Vagina (tissue), 2 donors: ENCODE data around the gene ADAMTS7. TPM values are rescaled to one million over a fixed set of nuclear protein-coding genes. Genes with fewer than 3 reads are reported as not detected.
A peak's percentile ranks its signal among the peaks of the same experiment; 100 is the strongest.
"Not testable (repeated sequence)": the region's sequence is repeated elsewhere in the genome, so short reads cannot be mapped to it uniquely, and the experiment has no call there.

Experiments
- DNase-seq, 2 donors: peaks; one replicate each; pipeline ENCODE4 v3.0.0-alpha.2; 2017; ENCODE audit errors: extremely low spot score in 2 of 2
- H3K27ac ChIP-seq: fragments of 200-600 bp; sonication (generic); one replicate; pipeline ENCODE4 v1.5.1; 2019
- H3K27me3 ChIP-seq: fragments of 200-600 bp; sonication (generic); one replicate; pipeline ENCODE4 v1.5.1; 2019
- H3K36me3 ChIP-seq, 2 donors: fragments of 200-600 bp; sonication (generic); one replicate each; pipeline ENCODE4 v1.5.1; 2017 to 2019
- H3K4me1 ChIP-seq: fragments of 200-600 bp; sonication (generic); one replicate; pipeline ENCODE4 v1.5.1; 2019
- H3K4me3 ChIP-seq, 2 donors: fragments of 200-600 bp; sonication (generic); 1 replicate in 1 of 2; 2 replicates in 1 of 2; pipeline ENCODE4 v1.5.1; 2016 to 2019
- H3K9me3 ChIP-seq: fragments of 200-600 bp; sonication (generic); one replicate; pipeline ENCODE4 v1.5.1; 2019
- POLR2A ChIP-seq, 2 donors: fragments of 450-650 bp; IDR thresholded peaks; one replicate each; pipeline ENCODE4 v1.6.1; 2017; ENCODE audit warnings: antibody characterized with exemption in 2 of 2, mild to moderate bottlenecking in 2 of 2, moderate library complexity in 2 of 2
- POLR2AphosphoS5 ChIP-seq, 2 donors: sonication (generic); formaldehyde crosslinking; IDR thresholded peaks; one replicate each; pipeline ENCODE4 v1.9.0; 2017; ENCODE audit warnings: antibody characterized with exemption in 2 of 2, mild to moderate bottlenecking in 2 of 2, low read depth in 1 of 2; ENCODE audit not compliant: insufficient read depth in 1 of 2
- intact Hi-C: fragments of 100-400 bp; cut with DNase I; formaldehyde crosslinking; loops from one replicate; pipeline ENCODE4 v1.15.1; 2023
- total RNA-seq: library from RNA; depleted of rRNA; stranded (reverse); fragments of >200 nt; gene quantifications from one replicate; pipeline ENCODE4 v1.2.3, GENCODE V29; 2016
- TF ChIP-seq, protein P1 (sequence below), 3 experiments: fragments of 450-650 bp in 2 of 3; fragments of 200-600 bp in 1 of 3; sonication (generic) in 1 of 3; IDR thresholded peaks; one replicate each; pipeline ENCODE4 v1.5.1; 2017 to 2019; ENCODE audit warnings: antibody characterized with exemption in 3 of 3, mild to moderate bottlenecking in 2 of 3, moderate library complexity in 2 of 3

Gene ADAMTS7
- total RNA-seq, 1 donor from 2014 or later = 2.5 TPM

DNA sequence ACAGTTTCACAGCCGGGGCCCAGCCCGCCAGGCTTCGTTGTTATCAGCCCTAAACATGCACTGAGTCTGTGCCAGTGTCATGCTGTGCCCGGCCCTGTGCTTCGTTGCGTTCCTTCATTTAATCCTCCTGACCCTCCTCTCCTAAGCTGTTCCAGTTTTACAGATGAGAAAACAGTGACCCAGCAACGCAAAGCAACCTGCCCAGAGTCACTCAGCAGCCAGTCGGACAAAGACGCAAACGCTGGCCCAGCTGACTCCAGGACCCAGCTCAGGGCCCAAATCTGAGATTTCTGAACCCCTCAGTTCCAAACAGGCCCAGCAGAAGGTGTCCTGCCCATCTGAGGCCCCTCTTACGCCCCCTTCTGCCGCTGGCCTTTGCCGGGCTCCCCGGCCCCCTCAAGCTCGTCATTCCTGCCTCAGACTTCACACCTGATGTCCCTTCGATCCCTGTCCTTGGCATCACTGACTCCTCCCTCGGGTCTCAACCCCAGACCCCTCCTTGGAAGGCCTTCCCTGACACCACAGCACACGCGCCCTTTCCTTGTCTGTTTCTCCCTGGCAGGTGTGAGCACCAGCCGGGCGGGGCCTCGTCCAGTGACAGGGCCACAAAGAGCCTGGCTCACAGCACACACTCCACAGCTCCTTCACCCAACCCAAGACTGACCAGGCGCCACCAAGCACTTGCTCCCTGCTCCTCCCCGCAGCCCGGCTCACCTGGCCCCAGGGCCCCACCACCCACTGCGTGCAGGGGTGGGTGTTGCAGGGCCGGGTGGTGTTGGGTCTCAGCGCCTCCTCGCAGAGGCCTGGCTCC is 48.1 kb downstream of the ADAMTS7 start:
- H3K36me3 ChIP-seq = no peaks in the 10 kb centered on the region
- H3K4me1 ChIP-seq = peaks cover 33% of the 10 kb centered on the region
- no peak overlapping the region for H3K27ac ChIP-seq
- H3K27me3 ChIP-seq = no peaks in the 10 kb centered on the region
- DNase-seq = no peak
- H3K4me3 ChIP-seq = no peak overlapping the region
- TF ChIP-seq POLR2AphosphoS5 (IDR thresholded peaks at IDR 0.05; ENCODE audit: insufficient read depth in 1 of 2, low read depth in 1 of 2) (no peak), POLR2A (IDR thresholded peaks at IDR 0.05) (no peak)
- TF ChIP-seq, protein P1, sequence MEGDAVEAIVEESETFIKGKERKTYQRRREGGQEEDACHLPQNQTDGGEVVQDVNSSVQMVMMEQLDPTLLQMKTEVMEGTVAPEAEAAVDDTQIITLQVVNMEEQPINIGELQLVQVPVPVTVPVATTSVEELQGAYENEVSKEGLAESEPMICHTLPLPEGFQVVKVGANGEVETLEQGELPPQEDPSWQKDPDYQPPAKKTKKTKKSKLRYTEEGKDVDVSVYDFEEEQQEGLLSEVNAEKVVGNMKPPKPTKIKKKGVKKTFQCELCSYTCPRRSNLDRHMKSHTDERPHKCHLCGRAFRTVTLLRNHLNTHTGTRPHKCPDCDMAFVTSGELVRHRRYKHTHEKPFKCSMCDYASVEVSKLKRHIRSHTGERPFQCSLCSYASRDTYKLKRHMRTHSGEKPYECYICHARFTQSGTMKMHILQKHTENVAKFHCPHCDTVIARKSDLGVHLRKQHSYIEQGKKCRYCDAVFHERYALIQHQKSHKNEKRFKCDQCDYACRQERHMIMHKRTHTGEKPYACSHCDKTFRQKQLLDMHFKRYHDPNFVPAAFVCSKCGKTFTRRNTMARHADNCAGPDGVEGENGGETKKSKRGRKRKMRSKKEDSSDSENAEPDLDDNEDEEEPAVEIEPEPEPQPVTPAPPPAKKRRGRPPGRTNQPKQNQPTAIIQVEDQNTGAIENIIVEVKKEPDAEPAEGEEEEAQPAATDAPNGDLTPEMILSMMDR (IDR thresholded peaks at IDR 0.05) = no peak
- intact Hi-C loops = no loop called here
- no peaks in the 10 kb centered on the region for H3K9me3 ChIP-seq

DNA sequence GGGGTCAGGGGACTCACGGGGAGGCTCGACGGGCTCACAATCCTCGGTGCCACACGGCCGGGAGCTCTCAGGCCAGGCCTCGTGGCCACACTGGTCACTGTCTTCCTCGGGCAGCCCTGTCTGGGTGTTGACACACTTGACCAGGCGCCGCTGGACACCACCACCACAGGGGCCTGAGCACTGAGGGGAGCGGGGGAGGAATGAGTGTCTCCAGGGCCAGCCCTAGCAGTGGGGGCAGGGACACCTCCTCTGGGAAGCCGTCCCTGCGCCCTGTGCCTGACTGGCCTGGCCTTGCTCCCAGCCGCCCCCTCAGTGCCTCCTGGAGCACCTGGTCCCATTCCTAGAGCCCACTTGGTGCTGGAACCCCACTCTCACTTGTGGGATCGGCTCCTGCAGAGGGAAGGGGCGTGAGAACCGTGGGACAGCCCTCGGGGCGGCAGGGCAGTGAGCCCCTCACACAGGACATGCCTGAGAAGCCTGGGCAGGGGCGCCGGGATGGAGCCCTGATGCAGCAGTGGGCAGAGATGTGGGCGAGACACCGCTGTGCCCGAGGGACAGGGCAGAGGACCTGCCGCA is 48.8 kb downstream of the ADAMTS7 start:
- H3K9me3 ChIP-seq = not testable (repeated sequence)

DNA sequence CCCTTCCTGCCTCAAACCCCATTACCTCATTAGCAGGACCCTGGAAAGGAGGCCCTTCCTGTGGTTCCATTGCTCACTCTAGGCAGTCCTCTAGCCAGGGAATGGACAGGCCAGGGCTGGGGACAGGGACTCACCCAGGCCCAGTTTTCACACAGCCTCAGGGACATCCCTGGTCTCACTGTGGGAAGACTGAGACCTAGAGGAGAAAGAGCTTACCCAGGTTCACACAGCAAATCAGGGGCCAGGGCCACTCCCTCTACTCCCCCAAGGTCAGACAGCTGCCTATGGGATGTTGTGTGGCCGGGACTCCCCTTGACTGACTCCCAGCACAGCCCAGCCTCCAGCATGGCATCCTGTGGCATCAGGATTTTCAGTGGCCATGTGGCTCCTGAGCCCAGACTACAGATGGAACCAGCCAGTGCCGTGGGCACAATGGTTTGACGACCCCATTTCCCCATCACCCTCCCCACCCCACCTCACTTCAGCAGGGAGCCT is 49.3 kb downstream of the ADAMTS7 start:
- intact Hi-C loops = no loop called here
- Histone ChIP-seq H3K27ac (no peak overlapping the region), H3K27me3 (no peaks in the 10 kb centered on the region), H3K36me3 (no peaks in the 10 kb centered on the region), H3K4me3 (no peak overlapping the region), H3K4me1 (peaks cover 40% of the 10 kb centered on the region), H3K9me3 (no peaks in the 10 kb centered on the region)
- DNase-seq = no peak
- no peak for TF ChIP-seq POLR2A (IDR thresholded peaks at IDR 0.05)
- TF ChIP-seq, protein P1 (IDR thresholded peaks at IDR 0.05) = no peak
- TF ChIP-seq POLR2AphosphoS5 (IDR thresholded peaks at IDR 0.05; ENCODE audit: insufficient read depth in 1 of 2, low read depth in 1 of 2) = no peak

More for the DNA sequence above, 48.8 kb downstream of the ADAMTS7 start:
- H3K27ac ChIP-seq, H3K4me3 ChIP-seq, H3K36me3 ChIP-seq, DNase-seq, intact Hi-C loops, H3K27me3 ChIP-seq: not testable (repeated sequence)
- peaks cover 35% of the 10 kb centered on the region for H3K4me1 ChIP-seq

DNA sequence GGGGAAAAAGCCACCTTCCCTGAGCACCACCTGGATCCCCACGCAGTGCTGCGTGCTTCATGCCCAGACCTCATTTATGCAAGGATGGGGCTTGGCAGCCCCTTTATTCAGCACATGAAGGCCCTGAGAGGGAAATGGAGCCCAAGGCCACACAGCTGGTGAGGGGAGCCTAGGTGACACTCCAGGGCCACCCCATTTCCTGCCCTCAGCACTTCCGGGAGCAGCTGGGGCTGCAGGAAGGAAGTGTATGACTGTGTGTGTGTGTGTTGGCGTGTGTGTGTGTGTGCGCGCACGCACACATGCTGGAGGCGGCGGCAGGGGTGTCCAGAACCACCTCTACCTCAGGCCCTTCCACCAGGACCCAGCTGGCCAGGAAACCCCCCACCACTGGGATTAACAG is 49.8 kb downstream of the ADAMTS7 start:
- H3K27me3 ChIP-seq, H3K36me3 ChIP-seq, DNase-seq, intact Hi-C loops, H3K27ac ChIP-seq, H3K9me3 ChIP-seq, H3K4me3 ChIP-seq: not testable (repeated sequence)
- H3K4me1 ChIP-seq = peaks cover 43% of the 10 kb centered on the region
- TF ChIP-seq POLR2AphosphoS5 (IDR thresholded peaks at IDR 0.05; ENCODE audit: insufficient read depth in 1 of 2, low read depth in 1 of 2) = peak in 1 of 2 donors; percentile 36

DNA sequence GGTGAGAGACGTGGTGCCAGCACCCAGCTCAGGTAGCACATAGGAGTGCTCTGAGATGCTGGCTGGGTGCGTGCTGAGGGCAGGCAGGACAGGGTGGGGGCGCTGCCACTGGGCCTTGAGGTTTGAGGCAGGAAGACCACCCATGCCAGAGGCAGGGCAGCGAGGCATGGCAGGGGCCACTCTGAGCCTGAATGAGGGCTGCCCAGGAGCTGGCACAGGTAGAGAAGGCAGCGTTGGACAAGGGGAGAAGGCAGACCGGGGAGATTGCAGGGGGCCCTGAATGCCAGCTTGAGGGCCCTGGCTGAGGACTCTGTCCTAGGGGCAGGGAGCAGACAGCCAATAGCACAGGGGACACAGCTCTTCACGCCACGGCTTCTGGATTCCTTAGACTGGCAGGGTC is 50.2 kb downstream of the ADAMTS7 start:
- peaks cover 46% of the 10 kb centered on the region for H3K4me1 ChIP-seq
- intact Hi-C loops = no loop called here
- no peak overlapping the region for H3K27ac ChIP-seq
- H3K36me3 ChIP-seq = no peaks in the 10 kb centered on the region
- TF ChIP-seq, protein P1 (IDR thresholded peaks at IDR 0.05) = no peak
- no peak for TF ChIP-seq POLR2AphosphoS5 (IDR thresholded peaks at IDR 0.05; ENCODE audit: insufficient read depth in 1 of 2, low read depth in 1 of 2)
- no peak for TF ChIP-seq POLR2A (IDR thresholded peaks at IDR 0.05)
- DNase-seq = no peak
- H3K9me3 ChIP-seq = no peaks in the 10 kb centered on the region
- no peak overlapping the region for H3K4me3 ChIP-seq
- H3K27me3 ChIP-seq = no peaks in the 10 kb centered on the region

DNA sequence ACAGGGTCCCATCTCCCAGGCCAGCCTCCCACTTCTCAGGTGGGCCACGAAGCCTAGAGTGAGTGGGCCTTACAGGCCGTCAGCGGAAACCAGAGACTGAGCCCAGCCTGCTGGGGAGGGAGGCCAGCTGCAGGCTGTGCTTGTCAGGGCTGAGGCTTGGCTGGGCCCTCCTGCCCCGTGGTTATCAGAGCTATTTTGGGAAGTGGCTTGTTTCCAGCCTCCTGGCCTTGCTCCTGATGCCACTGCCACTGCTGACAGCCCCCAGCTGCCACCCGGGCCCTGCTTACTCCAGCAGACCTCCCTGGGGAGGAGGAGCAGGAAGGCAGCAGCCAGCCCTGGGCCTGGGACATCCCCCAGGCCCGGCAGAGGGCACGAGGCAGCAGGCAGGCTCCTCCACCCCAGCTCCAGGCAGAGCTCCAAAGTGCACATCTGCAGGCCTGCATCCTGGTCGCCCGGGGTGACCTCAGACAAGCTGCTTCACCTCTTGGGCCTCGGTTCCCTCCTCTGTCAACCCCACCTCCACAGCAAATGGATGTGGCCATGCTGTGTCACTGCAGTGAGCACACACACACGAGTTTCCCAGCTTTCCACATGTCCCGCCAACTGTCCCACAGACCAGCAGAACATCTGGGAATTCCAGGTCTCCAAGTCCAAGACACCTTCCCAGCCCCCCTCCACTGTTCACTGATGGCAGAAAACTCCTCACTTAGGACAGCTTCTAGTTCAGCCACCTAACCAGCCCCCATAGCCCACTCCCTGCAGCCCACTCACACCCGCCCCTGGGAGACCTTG is 51.0 kb downstream of the ADAMTS7 start:
- H3K9me3 ChIP-seq, DNase-seq, intact Hi-C loops, H3K27me3 ChIP-seq, H3K36me3 ChIP-seq, H3K4me3 ChIP-seq: not testable (repeated sequence)
- Histone ChIP-seq H3K27ac (peak overlapping the region; percentile 62), H3K4me1 (peaks cover 51% of the 10 kb centered on the region)

DNA sequence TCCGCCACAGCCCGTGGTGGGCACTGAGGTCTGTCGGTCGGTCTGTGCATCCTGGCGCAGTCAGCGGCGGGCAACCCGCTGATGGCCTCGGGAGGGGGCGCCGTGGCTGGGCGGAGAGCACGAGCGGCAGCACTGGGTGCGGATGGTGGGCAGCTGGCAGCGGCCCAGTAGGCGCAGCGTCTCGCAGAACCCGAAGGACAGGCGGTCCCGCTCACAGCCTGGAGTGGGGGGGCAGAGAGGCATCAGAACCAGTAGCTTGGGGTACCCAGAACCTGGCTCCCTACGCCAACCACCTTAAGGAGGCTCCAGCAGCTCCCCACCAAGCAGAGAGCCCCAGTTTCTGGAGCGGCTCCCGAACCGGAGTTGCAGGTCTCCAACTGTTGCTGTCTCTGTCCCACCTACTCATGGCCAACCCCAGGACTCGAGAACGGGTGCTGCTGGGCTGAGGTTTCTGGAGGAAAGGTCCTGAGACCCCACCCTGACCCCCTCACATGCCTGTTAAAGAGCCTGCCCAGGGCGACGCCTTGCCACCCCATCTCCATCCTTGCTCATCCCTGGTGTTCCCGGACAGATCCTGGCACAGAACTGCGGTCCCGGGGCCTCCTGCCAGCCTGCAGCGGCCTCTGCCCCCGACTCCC is 51.8 kb downstream of the ADAMTS7 start:
- H3K27me3 ChIP-seq, DNase-seq, H3K9me3 ChIP-seq, H3K36me3 ChIP-seq, intact Hi-C loops, H3K4me3 ChIP-seq: not testable (repeated sequence)
- Histone ChIP-seq H3K27ac (peak overlapping the region; percentile 62), H3K4me1 (peaks cover 51% of the 10 kb centered on the region)

DNA sequence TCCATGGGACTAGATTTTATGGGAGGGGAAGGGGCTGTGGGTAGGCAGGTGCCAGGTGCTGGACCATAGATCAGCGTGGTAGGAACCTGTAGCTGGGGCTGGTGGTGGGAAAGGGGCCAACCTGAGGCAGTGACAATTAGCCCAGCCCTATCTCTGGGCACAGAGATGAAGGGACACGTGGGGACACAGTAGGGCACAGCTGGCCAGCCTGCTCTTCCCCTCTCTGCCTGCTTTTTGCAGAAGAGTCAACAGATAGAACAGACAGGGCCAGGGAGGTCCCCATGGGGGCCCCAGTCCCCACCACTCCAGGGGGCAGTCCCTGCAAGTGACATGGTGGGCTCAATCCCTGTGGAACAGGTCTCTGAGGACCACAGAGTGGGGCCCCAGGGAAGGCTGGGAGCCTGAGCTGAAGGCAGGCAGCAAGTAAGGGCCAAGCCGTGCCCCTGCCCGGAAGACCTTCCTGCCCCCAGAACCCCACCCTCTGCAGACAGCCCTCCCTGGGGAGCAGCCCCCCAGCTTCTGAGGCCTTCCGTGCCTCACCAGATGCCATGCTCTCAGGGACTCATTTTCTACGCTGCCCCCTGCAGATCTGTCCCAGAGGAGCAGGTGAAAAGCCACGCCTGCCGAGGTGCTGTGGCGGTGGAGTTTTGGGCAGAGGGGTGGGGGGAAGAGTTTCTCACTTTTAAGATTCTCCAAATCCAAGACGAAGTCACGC is 52.6 kb downstream of the ADAMTS7 start:
- H3K36me3 ChIP-seq, H3K27ac ChIP-seq, H3K9me3 ChIP-seq, DNase-seq, H3K4me3 ChIP-seq, intact Hi-C loops, H3K27me3 ChIP-seq: not testable (repeated sequence)
- H3K4me1 ChIP-seq = peaks cover 44% of the 10 kb centered on the region
